Measurements from ENCODE around the gene PCSK5.

Gene PCSK5

GRCh38 chr9:75974016-75974766 lies 83.7 kb downstream of the PCSK5 start:
- Histone ChIP-seq H3K27ac (no peak overlapping the region), H3K36me3 (no peaks in the 10 kb centered on the region), H3K9me3 (no peaks in the 10 kb centered on the region), H3K4me1 (ENCODE audit: control insufficient read depth in 1 of 2, insufficient read depth in 1 of 2, low read depth in 1 of 2, low read length in 1 of 2) (no peaks in the 10 kb centered on the region), H3K4me3 (ENCODE audit: low read depth in 1 of 2, low read length in 1 of 2) (no peak overlapping the region), H3K27me3 (no peaks in the 10 kb centered on the region)
- TF ChIP-seq CTCF (IDR thresholded peaks at IDR 0.05): no peak

GRCh38 chr9:75975071-75975470 lies 84.6 kb downstream of the PCSK5 start:
- Histone ChIP-seq H3K9me3 (no peaks in the 10 kb centered on the region), H3K27ac (no peak overlapping the region), H3K36me3 (no peaks in the 10 kb centered on the region), H3K4me1 (ENCODE audit: control insufficient read depth in 1 of 2, insufficient read depth in 1 of 2, low read depth in 1 of 2, low read length in 1 of 2) (no peaks in the 10 kb centered on the region), H3K27me3 (no peaks in the 10 kb centered on the region), H3K4me3 (ENCODE audit: low read depth in 1 of 2, low read length in 1 of 2) (no peak overlapping the region)
- no peak for TF ChIP-seq CTCF (IDR thresholded peaks at IDR 0.05)

- no peaks in the 10 kb centered on the region for H3K36me3 ChIP-seq
- H3K9me3 ChIP-seq: no peaks in the 10 kb centered on the region
- TF ChIP-seq CTCF (IDR thresholded peaks at IDR 0.05): no peak
- no peaks in the 10 kb centered on the region for H3K27me3 ChIP-seq
- no peaks in the 10 kb centered on the region for H3K4me1 ChIP-seq (ENCODE audit: control insufficient read depth in 1 of 2, insufficient read depth in 1 of 2, low read depth in 1 of 2, low read length in 1 of 2)
- H3K27ac ChIP-seq: no peak overlapping the region
- H3K4me3 ChIP-seq (ENCODE audit: low read depth in 1 of 2, low read length in 1 of 2): no peak overlapping the region
These were observed 86.1 kb downstream of the PCSK5 start for GRCh38 chr9:75976549-75976948.

- no peak overlapping the region for H3K4me3 ChIP-seq (ENCODE audit: low read depth in 1 of 2, low read length in 1 of 2)
- TF ChIP-seq CTCF (IDR thresholded peaks at IDR 0.05): no peak
- no peaks in the 10 kb centered on the region for H3K9me3 ChIP-seq
- no peaks in the 10 kb centered on the region for H3K27me3 ChIP-seq
- H3K36me3 ChIP-seq: no peaks in the 10 kb centered on the region
- H3K27ac ChIP-seq: no peak overlapping the region
- H3K4me1 ChIP-seq (ENCODE audit: control insufficient read depth in 1 of 2, insufficient read depth in 1 of 2, low read depth in 1 of 2, low read length in 1 of 2): no peaks in the 10 kb centered on the region
These were observed 88.9 kb downstream of the PCSK5 start for GRCh38 chr9:75979362-75979761.

GRCh38 chr9:75983319-75984045 lies 93.0 kb downstream of the PCSK5 start:
- Histone ChIP-seq H3K4me1 (ENCODE audit: control insufficient read depth in 1 of 2, insufficient read depth in 1 of 2, low read depth in 1 of 2, low read length in 1 of 2) (no peaks in the 10 kb centered on the region), H3K9me3 (no peaks in the 10 kb centered on the region), H3K4me3 (ENCODE audit: low read depth in 1 of 2, low read length in 1 of 2) (no peak overlapping the region), H3K36me3 (no peaks in the 10 kb centered on the region), H3K27me3 (no peaks in the 10 kb centered on the region), H3K27ac (no peak overlapping the region)
- TF ChIP-seq CTCF (IDR thresholded peaks at IDR 0.05): no peak
